ENCODE measurements around the gene SCAPER. TPM values are rescaled to one million over a fixed set of nuclear protein-coding genes. Genes with fewer than 3 reads are reported as not detected.

SCAPER gene
- total and polyA plus RNA-seq, 2 of the 4 experiments (the other 2 are of a cell fraction), result 2.9 to 9.7 TPM

DNA sequence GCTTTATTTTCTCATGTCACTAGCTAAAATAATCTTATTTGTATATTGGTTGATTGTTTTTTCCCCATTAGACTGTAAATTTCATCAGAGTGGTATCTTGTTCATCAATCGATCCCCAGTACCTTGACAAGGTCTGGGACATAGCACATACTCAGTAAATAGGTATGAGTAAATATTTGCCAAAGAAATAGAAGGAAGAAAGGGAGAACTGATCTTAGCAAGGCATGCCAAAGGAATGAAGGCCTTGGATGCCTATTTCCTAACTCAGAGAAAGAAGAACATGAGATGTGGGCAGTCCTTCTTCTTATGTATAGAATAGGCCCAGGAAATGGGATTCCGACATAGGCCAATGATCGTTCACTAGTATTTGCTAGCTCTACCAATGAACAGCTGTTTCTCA is 513.8 kb downstream of the SCAPER start:
- ChIA-PET CTCF (interaction anchor here (1.1 kb wide), 1 partner anchor 9 kb away, joined by 6 read pairs; no protein-coding TSS in a partner anchor), POLR2A (ENCODE audit: unreplicated experiment) (no interaction called here)
- H3K4me1 ChIP-seq (ENCODE audit: control insufficient read depth, insufficient read depth, low read length), result no peaks in the 10 kb centered on the region; the same call in 1 of the 2 replicates
- H2BK120ac ChIP-seq (ENCODE audit: low read depth, low read length), result no peak overlapping the region
- H3K79me1 ChIP-seq (ENCODE audit: low read depth in 1 of 2, low read length in 2 of 2), result no peaks in the 10 kb centered on the region; a peak in 1 of 4 replicates
- no peak overlapping the region for H3K4me2 ChIP-seq (ENCODE audit: low read depth, low read length)
- no peak overlapping the region for H2AFZ ChIP-seq (replicated peaks; ENCODE audit: low read length, poor library complexity)
- BruUV-seq (replicated peaks), result no TSS peak
- H3K4me3 ChIP-seq (ENCODE audit: insufficient read depth, low read depth, low read length), result no peak overlapping the region
- peak; percentile 67 for ATAC-seq (ENCODE audit: low read depth)
- no peak overlapping the region for H2BK20ac ChIP-seq (ENCODE audit: low read depth, low read length)
- TF ChIP-seq RAD21 (IDR thresholded peaks at IDR 0.05; ENCODE audit: low read length), result no peak
- no peak for TF ChIP-seq NFE2L2 (IDR thresholded peaks at IDR 0.05; ENCODE audit: low read depth, low read length)
- no peak for TF ChIP-seq MAZ (IDR thresholded peaks at IDR 0.05; ENCODE audit: borderline replicate concordance, low read depth, low read length)
- TF ChIP-seq RCOR1 (IDR thresholded peaks at IDR 0.05; ENCODE audit: insufficient replicate concordance, low read length), result no peak
- TF ChIP-seq, protein P1, sequence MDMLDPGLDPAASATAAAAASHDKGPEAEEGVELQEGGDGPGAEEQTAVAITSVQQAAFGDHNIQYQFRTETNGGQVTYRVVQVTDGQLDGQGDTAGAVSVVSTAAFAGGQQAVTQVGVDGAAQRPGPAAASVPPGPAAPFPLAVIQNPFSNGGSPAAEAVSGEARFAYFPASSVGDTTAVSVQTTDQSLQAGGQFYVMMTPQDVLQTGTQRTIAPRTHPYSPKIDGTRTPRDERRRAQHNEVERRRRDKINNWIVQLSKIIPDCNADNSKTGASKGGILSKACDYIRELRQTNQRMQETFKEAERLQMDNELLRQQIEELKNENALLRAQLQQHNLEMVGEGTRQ (IDR thresholded peaks at IDR 0.05; ENCODE audit: low read depth, low read length), result no peak
- no peak for TF ChIP-seq MXI1 (IDR thresholded peaks at IDR 0.05; ENCODE audit: borderline replicate concordance, low read depth, low read length)
- TF ChIP-seq CEBPB (IDR thresholded peaks at IDR 0.05; ENCODE audit: low read depth, low read length), result no peak
- no peak for TF ChIP-seq MAFK (IDR thresholded peaks at IDR 0.05; ENCODE audit: low read depth, low read length)
- no peak for TF ChIP-seq POLR2A (IDR thresholded peaks at IDR 0.05; ENCODE audit: low read depth, low read length)
- no peak for TF ChIP-seq CTCF (conservative IDR thresholded peaks at IDR 0.05; ENCODE audit: low read depth, low read length)
- no peak for TF ChIP-seq SMC3 (IDR thresholded peaks at IDR 0.05; ENCODE audit: low read depth, low read length)
- no peak overlapping the region for H4K5ac ChIP-seq (ENCODE audit: low read depth, low read length)
- no peak overlapping the region for H4K91ac ChIP-seq (ENCODE audit: insufficient read depth, low read depth, low read length)
- no peaks in the 10 kb centered on the region for H4K20me1 ChIP-seq (ENCODE audit: insufficient read depth, low read length)
- no peak overlapping the region for H2BK15ac ChIP-seq (ENCODE audit: low read depth, low read length)
- H2AK9ac ChIP-seq (replicated peaks; ENCODE audit: low read depth, low read length, poor library complexity), result no peak overlapping the region
- WGBS, 2 experiments (ENCODE audit: extremely low coverage in 2 of 2, insufficient read length in 1 of 2), result no CpG with 5 or more reads among the region's 3 CpGs
- peaks cover 6% of the 10 kb centered on the region; the same call in 1 of the 2 replicates for H3K9me1 ChIP-seq (ENCODE audit: insufficient read depth, low read length)
- DNase-seq, result peak; percentile 19
- H3K14ac ChIP-seq (replicated peaks; ENCODE audit: low read depth, low read length), result no peak overlapping the region
- no peaks in the 10 kb centered on the region for H3K9me3 ChIP-seq (ENCODE audit: control insufficient read depth, insufficient read depth, low read length)
- H3K9ac ChIP-seq (ENCODE audit: low read depth, low read length), result no peak overlapping the region
- no peak overlapping the region for H3K18ac ChIP-seq (ENCODE audit: low read depth, low read length)
- no peaks in the 10 kb centered on the region for H3K36me3 ChIP-seq (ENCODE audit: control insufficient read depth, insufficient read depth, low read length)
- no peak overlapping the region for H4K8ac ChIP-seq (ENCODE audit: low read depth in 2 of 2, low read length in 2 of 2)
- no peak overlapping the region for H3K23ac ChIP-seq (ENCODE audit: low read depth, low read length)
- intact Hi-C loops (cut with micrococcal nuclease), result no loop called here
- no peak overlapping the region for H3K27ac ChIP-seq (ENCODE audit: insufficient read depth, low read length)
- no peak overlapping the region for H3K4ac ChIP-seq (ENCODE audit: low read depth, low read length)
- in situ Hi-C loops (cut with MboI; ENCODE audit: low sequenced_read_pairs), result no loop called here
- no peak overlapping the region for H2AK5ac ChIP-seq (ENCODE audit: low read depth, low read length)
- dilution Hi-C loops (cut with HindIII; ENCODE audit: low sequenced_read_pairs, unreplicated experiment), result no loop called here
- H3K56ac ChIP-seq (ENCODE audit: extremely low read depth, insufficient read depth, low read length), result no peak overlapping the region
- H3K27me3 ChIP-seq (ENCODE audit: control insufficient read depth, insufficient read depth, low read length), result no peaks in the 10 kb centered on the region
- no peak overlapping the region for H2BK5ac ChIP-seq (ENCODE audit: low read depth, low read length, poor library complexity, severe bottlenecking)
